Activated T-cell treated with anti-CD3 and anti-CD28 coated beads, Interleukin-2, amount 50 U/mL, for 1 hour (primary cell): ENCODE results near the gene BLACAT1.
"Not testable (repeated sequence)": the region's sequence is repeated elsewhere in the genome, so short reads cannot be mapped to it uniquely, and the experiment has no call there.

Source experiments
- DNase-seq: peaks from one replicate; pipeline ENCODE4 v3.0.0-alpha.2; 2020

BLACAT1 gene

DNA sequence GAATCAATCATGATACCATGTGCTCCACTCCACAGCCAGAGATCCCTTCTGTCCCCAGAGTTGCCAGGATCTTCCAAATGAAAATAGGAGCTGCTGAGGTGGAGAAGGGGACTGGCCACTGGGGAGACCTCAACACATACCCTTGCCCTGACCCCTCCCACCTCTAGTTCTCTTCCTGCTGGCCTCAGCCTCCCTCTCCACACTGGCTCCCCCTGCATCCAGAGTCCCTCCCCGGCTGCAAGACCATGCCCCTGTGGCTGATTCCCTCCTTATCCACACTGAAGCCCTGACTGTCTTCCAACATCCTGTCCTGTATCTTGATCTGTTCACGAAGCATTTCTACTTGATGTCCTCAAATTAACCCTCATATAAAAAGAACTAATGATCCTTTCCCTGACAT is 27.5 kb upstream of the BLACAT1 start:
- no peak for DNase-seq

DNA sequence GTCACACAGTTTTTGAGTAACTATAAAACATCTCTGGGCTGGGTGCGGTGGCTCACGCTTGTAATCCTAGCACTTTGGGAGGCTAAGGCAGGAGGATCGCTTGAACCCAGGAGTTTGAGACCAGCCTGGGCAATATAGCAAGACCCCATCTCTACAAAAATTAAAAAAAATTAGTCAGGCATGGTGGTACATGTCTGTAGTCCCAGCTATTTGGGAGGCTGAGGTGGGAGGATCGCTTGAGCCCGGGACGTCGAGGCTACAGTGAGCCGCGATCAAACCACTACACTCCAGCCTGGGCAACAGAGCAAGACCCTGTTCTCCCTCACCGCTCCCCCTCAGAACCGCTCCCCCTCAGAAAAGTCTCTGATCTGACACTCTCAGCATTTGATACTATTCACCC is 26.7 kb upstream of the BLACAT1 start:
- not testable (repeated sequence) for DNase-seq

DNA sequence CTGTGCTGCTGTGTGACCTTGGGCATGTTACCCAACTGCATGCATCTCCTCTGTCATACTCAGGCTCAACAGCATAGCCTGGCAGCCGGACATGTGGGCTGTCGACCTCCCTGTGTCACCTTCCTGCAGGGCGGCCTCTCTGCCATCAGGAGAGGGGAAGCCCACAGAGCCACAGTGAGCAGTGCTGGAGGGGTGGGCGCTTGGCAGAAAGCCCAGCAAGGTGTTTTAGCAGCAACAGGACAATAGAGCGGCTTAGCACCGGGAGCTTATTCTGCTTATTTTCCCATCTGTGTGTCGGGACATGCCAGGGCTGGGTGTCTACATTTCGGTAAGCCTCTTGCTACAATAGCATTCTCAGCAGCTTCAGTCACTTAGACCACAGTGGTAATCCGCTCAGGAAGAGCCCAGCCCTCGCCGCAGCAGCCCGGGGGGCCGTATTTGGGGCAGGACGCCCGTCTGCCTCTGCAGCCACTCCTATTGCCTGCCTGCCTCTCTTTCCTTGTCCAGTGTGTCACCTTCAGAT is 25.8 kb upstream of the BLACAT1 start:
- peak; percentile 35 for DNase-seq

DNA sequence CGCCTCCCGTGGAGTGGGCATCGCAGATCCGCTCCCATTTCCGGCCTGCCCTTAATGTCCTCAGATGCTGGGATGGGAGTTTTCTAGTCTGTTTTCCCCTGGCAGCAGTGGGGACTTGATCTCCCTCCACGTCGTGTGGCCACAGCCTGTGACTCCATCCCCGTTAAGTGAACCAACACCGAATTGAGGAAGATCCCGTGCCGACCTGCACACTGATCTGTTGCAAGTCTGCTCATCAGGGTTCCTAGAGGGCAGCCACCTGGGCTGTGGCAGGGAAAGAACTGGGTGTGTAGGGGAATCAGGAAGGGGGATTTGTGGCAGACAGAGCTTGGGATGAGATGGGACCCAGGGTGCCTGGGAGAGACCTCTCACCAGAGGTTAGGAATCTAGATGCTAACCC is 25.4 kb upstream of the BLACAT1 start:
- DNase-seq = no peak

DNA sequence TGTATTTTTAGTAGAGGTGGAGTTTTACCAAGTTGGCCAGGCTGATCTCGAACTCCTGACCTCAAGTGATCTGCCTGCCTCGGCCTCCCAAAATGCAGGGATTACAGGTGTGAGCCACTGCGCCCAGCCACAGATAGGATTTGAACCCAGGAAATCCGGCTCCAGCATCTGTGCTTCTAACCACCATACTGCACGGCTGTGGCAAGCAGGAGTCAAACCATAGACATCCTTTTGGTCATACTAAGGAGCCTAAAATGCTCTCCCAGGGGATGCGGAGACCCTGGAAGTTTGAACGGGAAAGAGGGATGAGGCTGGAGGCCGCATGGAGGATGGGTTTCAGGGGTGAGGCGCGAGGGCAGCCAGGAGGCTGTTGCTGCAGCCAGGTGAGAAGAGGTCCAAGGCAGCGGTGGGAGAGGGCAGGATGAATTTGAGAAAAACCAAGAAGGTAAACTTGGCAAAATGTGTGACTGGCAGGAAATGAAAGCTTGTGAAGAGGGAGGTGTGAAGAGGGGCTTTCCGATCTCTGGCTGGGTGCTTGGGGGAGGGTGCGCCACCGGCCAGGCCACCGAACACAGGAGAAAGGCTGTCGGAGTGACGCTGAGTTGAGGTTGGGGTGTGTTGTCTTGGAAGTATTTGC is 24.6 kb upstream of the BLACAT1 start:
- peak; percentile 60 for DNase-seq

DNA sequence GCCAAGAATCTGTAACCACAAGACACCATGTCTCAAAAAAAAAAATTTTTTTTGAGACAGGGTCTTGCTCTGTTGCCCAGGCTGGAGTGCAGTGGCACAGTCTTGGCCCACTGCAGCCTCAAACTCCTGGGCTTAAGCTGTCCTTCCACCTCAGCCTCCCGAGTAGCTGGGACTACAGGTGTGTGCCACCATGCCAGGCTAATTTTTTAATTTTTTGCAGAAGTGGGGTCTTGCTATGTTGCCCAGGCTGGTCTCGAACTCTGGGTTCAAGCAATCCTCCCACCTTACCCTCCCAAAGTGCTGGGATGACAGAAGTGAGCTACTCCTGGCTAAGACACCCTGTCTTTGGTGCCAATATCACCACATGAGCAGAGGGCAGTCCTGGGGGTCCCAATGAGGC is 23.1 kb upstream of the BLACAT1 start:
- not testable (repeated sequence) for DNase-seq

DNA sequence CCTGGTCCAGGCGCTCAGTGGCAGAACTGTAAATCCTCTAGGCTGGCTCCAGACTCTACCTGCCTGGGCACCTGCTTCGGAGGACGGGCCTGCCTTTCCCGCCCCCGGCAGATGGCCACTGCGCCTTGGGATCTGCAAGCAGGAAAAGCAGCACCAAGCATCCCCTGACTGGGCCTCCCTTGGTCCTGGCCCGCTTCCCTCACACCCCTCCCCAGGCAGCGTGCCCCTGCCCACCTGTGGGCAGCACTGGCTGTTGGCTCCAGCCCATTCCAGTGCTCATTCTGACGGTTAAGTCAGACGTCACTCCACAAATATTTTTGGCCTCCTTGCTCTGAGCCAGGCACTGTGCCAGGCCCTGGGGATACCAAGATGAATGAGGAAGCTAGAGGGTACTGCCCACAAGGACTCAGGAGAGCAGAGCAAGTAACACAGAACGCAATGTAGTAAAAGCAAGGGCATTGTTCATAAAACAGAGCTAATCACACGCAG is 22.0 kb upstream of the BLACAT1 start:
- no peak for DNase-seq

DNA sequence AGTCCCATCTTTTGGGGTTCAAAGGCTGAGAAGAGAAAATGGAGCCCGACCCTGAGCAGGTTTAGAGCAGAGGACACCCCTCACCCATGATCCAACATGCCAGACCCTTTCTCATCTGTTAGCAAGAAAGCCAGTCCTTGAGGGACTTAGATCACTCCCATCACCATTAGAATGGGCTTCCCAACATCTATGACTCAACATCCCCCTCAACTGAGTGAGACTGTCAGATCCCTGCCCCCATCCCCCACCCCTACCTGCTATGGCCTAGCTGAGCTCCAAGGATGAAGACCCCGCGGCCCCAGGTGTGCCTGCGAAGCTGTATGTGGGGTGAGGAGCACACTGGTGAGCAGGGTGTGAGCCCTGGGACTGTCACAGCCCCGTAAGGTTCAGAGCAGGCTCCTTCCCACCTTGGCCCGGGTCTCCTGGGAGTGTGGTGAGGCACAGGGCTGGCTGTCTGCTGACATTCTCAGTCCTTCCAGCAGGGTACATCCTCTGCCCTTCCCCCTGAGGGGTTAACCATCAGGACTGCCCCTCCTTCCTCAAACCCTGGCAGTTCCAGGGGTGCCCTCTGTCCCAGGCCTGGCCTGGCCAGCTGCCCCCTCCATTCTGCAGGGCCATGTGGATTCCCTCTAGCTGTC is 21.4 kb upstream of the BLACAT1 start:
- DNase-seq = no peak

DNA sequence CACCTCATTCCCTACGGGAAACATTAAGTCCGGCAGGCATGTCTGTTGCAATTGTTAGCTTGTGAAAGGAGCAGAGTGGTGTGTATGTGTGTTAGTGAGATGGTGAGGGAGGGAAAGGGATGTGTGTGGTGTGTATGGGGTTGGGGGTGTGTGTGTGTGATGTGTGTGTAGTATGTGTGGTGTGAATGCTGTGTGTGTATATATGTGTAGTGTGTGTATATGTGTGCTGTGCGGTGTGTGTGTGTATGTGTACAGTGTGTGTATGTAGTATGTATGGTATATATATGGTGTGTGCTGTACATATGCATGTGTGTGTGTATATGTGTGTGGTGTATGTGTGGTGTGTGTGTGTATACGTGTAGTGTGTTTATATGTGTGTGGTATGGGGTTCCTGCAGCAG is 20.8 kb upstream of the BLACAT1 start:
- DNase-seq = no peak

DNA sequence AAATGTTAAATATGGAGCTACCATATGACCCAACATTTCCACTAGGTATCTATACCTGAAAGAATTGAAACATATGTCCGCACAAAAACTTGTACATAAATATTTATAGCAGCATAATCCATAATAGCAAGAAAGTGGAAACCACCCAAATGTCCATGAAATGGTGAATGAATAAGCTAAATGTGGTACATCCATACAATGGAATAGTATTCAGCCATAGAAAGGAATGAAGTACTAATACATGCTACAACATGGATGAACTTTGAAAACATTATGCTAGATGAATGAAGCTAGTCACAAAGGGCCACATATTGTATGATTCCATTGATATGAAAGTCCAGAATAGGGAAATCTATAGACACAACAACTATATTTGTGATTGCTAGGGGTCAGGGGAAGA is 20.0 kb upstream of the BLACAT1 start:
- no peak for DNase-seq

DNA sequence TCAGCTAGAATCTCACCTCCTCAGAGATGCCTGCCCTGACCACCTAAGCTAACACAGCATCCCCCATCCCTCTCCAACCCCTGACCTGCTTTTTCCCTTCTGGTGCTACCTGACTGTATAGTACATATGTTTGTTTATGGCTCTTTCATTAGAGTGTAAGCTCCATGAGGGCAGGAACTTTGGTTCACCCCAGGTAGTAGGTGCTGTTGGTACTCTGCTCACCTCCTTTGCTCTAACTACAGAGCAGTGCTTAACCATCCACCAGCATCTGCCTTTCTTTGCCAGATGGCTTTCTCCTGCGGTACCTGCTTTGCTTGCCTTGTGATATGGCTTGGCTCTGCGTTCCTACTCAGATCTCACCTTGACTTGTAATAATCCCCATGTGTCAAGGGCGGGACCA is 18.7 kb upstream of the BLACAT1 start:
- DNase-seq = no peak

DNA sequence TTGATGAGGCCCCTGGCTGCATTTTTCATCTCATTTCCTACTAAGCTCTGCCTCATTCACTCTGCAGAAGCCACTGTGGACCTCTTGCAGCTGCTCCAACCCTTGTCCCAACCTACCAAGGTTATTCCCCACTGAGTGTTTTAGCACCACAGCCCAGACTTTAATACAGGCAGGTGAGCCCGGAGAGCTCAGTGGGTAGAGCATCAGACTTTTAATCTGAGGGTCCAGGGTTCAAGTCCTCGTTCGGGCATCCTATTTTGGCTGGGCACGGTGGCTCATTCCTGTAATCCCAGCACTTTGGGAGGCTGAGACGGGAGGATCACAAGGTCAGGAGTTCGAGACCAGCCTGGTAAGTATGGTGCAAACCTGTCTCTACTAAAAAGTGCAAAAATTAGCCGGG is 18.1 kb upstream of the BLACAT1 start:
- DNase-seq = no peak

DNA sequence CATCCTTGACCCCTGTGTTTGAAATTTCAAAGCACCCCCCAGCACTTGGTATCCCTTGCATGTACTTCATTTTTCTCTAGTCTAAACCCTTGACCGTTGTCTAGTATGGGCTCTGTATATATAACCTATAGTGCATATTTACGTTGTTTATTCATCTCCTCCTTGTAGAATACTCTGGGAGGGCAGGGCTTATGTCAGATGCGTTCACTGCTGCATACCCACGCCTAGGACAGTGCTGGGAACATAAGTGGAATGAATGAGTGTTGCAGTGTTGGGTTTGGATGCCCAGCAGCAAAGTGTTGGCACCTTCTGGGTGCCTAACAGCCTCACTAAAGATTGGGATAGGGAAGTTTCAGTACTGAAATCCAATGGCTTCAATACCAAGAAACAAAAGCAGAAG is 17.6 kb upstream of the BLACAT1 start:
- no peak for DNase-seq

DNA sequence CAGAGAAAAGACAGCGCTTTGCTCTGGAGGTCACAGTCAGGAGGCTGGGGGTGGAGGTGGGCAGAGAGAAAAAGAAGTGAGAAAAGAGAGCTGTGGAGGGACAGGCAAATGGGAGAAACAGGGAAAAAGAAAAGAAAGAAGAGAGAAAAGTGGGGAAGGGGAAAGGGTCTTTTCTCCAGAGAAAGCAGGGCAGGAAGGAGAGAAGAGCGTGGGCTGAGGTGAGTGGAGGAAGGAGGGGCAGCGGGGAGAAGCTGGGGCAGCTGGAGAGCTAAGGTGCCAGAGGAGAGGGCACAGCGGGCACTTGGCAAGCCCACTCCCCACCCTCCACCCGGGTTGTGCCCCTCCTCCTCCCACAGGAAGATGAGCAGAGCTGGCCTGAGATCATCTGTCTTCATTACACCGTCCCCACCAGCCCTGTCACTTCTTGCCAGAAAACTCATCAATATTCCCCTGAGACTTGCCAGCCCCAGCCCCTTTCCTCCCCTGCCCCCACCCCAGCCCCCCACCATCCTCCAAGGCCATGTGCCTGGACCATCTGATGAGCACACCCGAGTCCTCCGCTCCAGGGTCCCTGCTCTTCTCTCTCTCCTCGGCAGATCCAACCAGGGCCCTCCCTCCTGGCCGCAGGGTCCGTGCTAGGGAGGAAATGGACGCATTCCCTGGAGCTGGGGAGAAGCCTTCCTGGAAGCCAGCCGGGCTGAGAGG is 17.0 kb upstream of the BLACAT1 start:
- DNase-seq = no peak

DNA sequence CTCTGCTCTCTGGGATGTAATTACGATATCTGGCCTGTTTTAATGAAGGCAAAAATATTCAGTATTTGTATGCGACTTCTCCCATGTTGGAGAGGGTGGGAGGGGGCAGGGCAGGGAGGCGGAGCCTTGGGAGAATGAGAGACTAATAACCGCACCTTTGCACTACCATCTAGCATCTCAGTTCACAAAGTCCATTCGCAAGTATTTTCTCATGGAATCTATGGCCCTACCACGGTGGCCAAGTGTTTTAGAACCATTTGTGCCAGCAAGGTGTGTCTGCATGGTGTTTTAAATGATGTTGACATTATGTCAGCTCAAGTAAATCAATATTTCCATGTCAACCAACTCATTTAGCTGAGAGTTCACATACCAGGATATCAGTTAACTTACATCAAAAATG is 14.3 kb upstream of the BLACAT1 start:
- no peak for DNase-seq

DNA sequence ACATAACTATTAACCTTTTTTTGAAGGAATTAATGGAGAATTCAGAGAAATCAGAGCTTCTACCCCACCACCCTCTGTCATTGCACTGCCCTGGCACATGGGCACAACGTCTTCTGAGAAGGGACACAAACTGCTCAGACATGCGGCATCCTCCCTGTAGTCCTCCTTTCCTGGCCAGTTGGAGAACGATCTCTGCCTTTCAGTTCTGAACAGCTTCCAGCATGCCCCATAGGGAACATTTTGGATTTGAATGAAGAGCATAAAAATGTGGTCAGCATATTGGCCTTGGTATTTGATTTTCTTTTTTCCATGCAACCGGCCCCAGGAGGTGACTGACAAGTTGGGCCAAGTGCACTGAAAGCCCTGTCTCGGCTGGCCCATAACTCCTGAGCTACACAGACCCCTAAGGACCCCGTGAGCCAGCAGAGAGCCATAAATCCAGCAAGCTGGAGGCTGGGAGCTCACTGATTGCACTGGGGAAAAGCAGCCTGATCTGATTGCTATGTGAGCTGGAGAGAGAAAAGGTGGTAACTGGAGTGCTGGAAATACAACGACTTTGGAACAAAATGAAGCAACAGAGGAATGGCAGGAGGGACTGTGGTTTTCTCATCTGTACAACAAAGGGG is 10.9 kb upstream of the BLACAT1 start:
- no peak for DNase-seq

DNA sequence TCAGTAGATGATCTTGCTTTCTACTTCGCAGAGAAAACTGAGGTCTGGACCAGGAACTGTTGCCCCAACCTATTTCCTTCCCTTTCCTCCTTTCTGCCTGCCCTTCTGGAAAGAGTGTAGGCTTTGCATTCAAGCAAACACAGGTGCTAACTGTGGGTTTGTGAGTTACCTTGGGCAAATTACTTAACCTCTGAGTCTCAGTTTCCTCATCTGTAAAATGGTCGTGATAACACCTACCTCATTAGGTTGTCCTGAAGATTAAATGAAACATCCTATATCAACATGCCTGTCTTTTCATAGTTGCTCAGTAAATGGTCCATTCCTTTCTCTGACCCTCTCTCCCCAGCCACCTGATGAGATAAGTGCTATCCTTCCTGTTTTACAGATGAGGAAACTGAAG is 9.5 kb upstream of the BLACAT1 start:
- no peak for DNase-seq

DNA sequence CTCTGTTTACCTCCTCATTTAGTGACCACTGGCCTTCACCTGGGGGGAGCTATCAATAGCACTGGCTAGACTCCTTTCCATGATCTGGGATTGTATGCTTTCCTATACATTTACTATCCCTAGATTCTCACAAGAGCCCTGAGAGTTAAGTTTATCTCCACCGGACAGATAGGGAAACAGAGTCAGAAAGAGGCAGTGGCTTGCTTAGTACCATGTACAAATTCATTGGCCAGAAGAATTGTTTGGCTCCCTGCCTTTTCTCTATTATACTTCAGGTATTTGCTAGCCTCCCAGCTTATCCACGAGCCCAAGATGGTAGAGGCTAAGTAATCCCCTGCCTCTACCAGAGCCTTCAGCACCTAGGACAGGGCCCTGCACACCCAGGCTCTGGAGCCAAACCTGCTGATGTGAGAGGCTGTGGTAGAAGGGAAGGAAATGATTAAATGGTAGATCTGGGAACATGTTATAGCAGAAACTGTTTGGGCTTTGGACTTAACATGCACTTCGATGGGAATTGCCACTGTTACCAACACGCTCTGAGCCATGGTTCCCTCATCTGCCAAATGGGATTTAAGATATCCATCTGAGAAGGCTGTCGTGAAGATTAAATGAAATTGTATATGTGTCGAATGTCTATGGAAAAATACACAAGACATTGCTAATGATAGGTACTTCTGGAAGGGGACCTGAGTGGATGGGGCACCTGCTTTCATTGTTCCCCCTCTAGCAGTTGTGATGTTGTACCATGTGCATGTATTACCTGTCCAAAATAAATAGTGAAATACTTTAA is 3.1 kb upstream of the BLACAT1 start:
- DNase-seq = peak; percentile 28

DNA sequence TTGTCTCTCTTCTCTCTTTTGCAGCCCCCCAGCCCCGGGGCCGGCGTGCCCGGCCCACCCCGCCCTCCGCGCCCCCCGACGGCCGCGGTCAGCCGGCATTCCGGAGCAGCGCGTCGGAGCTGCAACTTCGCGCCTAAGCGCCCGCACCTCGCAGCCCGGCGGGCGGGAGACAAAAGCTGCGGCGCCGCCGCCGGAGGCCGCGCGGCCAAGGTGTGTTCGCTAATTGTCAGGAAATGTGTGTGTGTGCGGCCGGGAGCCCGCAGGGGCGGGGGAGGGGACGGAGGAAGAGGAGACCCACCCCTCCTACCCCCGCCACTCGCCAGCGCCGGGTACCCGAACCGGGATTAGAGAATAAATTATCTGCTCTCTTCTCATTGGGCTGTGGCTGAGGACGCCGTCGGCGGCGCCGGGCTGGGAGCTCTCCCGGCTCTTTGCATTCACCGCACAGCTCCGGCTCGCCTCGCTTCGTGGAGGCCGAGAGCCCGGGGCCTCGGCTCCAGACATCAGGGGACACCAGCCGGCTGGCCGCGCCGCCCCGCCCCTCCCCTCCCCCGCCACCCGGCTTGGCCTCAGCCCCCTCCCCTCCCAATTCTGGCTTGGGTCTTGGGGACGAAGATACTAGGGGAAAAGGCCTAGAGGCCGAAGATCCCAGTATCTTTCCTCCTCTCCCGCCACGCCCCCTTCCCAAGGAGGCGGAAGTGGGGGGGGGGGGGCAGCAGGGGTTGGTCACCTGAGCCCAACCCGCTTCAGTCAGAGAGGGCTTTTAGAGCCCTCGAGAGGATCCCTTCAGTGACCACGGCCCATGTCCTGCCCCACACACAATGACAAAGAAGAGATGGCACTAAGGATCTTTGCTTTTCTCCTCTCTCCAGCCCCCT is 1.3 kb upstream of the BLACAT1 start:
- DNase-seq = peak; percentile 30

DNA sequence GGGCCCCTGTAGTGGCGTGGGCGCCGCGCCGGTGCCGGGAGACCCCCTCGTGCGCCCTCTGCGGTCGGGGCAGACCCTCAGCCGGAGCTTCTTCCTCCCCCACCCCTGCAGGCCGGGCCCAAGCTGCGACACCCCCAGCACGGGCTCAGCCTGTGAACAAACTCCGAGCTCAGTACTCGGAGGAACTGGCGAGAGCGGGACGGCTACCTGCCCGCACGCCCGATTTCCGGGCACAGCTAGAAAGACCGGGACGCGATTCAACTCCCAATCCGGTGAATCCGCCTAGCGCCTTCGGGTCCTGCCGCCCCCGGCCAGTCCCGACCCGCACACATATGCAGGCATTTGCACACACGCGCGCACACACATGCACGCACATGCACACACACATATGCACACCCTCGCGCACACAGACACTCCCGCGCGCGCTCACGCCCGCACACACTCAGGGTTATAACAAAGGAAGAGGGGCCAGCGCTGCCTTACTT is 580 bp upstream of the BLACAT1 start:
- no peak for DNase-seq

DNA sequence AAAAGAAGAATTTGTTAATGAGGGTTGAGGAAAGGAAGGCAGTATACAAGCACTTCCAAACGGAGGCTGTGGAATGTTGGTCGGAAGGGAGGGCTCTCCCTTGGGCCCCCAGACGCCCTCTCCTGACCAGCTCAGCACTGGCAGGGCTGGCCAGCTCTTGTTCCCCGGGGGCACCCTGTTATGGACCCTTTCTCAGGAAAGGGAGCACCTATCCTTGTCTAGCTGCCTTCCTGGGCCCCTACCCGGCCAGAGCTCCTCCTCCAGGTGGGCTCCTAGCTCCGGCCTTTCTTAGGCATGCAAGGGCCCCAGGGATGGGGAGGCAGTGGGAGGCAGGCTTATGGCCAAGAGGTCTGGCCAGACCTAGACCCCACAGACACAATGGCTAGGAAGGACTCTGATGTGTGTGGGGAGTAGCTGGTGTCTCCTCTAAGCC is 926 bp downstream of the BLACAT1 start:
- no peak for DNase-seq
